Neural progenitor cell (in vitro differentiated cells): ENCODE results near the gene AXIN2. TPM values are rescaled to one million over a fixed set of nuclear protein-coding genes. Genes with fewer than 3 reads are reported as not detected.

Experiments
- DNase-seq: peaks from one replicate; pipeline ENCODE4 v3.0.0-alpha.2; 2016; ENCODE audit warnings: low spot score
- H2AFZ ChIP-seq: fragments of 200-600 bp; sonication (generic); replicated peaks from 2 replicates; pipeline ENCODE4 v1.6.1; 2016; ENCODE audit warnings: antibody characterized with exemption
- H3F3A ChIP-seq: fragments of 200-600 bp; sonication (generic); 2 replicates; pipeline ENCODE4 v1.6.1; 2016; ENCODE audit warnings: antibody characterized with exemption, low read depth
- H3K27ac ChIP-seq: fragments of 200-600 bp; sonication (generic); 2 replicates; pipeline ENCODE4 v1.5.1; 2016; ENCODE audit warnings: mild to moderate bottlenecking
- H3K27me3 ChIP-seq: fragments of 200-600 bp; sonication (generic); 2 replicates; pipeline ENCODE4 v1.6.1; 2016; ENCODE audit warnings: mild to moderate bottlenecking, moderate library complexity
- H3K36me3 ChIP-seq: fragments of 200-600 bp; sonication (generic); 2 replicates; pipeline ENCODE4 v1.5.1; 2016
- H3K4me1 ChIP-seq: fragments of 200-600 bp; sonication (generic); 2 replicates; pipeline ENCODE4 v1.6.1; 2016; ENCODE audit warnings: mixed run types
- H3K4me2 ChIP-seq: fragments of 200-600 bp; sonication (generic); 2 replicates; pipeline ENCODE4 v1.6.1; 2016
- H3K4me3 ChIP-seq: fragments of 200-600 bp; sonication (generic); 2 replicates; pipeline ENCODE4 v1.5.1; 2016
- H3K79me2 ChIP-seq: fragments of 200-600 bp; sonication (generic); 2 replicates; pipeline ENCODE4 v1.6.1; 2016; ENCODE audit warnings: low read depth
- H3K9ac ChIP-seq: fragments of 200-600 bp; sonication (generic); 2 replicates; pipeline ENCODE4 v1.6.1; 2016
- H3K9me3 ChIP-seq: fragments of 200-600 bp; sonication (generic); 2 replicates; pipeline ENCODE4 v1.5.1; 2016; ENCODE audit warnings: low read depth
- H4K20me1 ChIP-seq: fragments of 200-600 bp; sonication (generic); 2 replicates; pipeline ENCODE4 v1.6.1; 2016; ENCODE audit warnings: low read depth
- H3K27ac Mint-ChIP-seq: 3 replicates; pipeline ENCODE4 v1.8.0; 2021; ENCODE audit warnings: mixed read lengths
- H3K27me3 Mint-ChIP-seq: 2 replicates; pipeline ENCODE4 v1.8.0; 2022; ENCODE audit warnings: low read depth, mild to moderate bottlenecking, inconsistent platforms, moderate library complexity, mixed read lengths; ENCODE audit not compliant: insufficient read depth
- H3K36me3 Mint-ChIP-seq: 3 replicates; pipeline ENCODE4 v1.8.0; 2021; ENCODE audit warnings: mixed read lengths
- H3K4me1 Mint-ChIP-seq: 3 replicates; pipeline ENCODE4 v1.8.0; 2021; ENCODE audit warnings: mixed read lengths
- H3K4me3 Mint-ChIP-seq: 3 replicates; pipeline ENCODE4 v1.8.0; 2021; ENCODE audit warnings: mild to moderate bottlenecking, moderate library complexity, mixed read lengths
- H3K9me3 Mint-ChIP-seq: 3 replicates; pipeline ENCODE4 v1.8.0; 2020; ENCODE audit warnings: mixed read lengths
- CTCF ChIP-seq: fragments of 200-600 bp; sonication (generic); IDR thresholded peaks from 2 replicates; pipeline ENCODE4 v1.5.1; 2017; ENCODE audit warnings: antibody characterized with exemption, mild to moderate bottlenecking
- EZH2 ChIP-seq: fragments of 200-600 bp; sonication (generic); IDR thresholded peaks from 2 replicates; pipeline ENCODE4 v1.6.1; 2017; ENCODE audit warnings: antibody characterized with exemption, mild to moderate bottlenecking, moderate library complexity
- EZH2phosphoT487 ChIP-seq: fragments of 200-600 bp; sonication (generic); IDR thresholded peaks from 2 replicates; pipeline ENCODE4 v1.6.1; 2017; ENCODE audit warnings: antibody characterized with exemption
- total RNA-seq: library from RNA; depleted of rRNA; stranded (reverse); fragments of >200 nt; gene quantifications from 2 replicates; pipeline ENCODE4 v1.2.3, GENCODE V29; 2015; ENCODE audit warnings: low replicate concordance

Gene AXIN2
- total RNA-seq, 1 donor from 2014 or later: 22.0 TPM

GRCh38 chr17:65604070-65604469, 42.6 kb upstream of the AXIN2 start:
- Histone ChIP-seq H3K9ac (no peak overlapping the region), H2AFZ (no peak overlapping the region), H3K4me3 (no peak overlapping the region), H3K36me3 (no peaks in the 10 kb centered on the region), H3K9me3 (no peaks in the 10 kb centered on the region), H3F3A (no peaks in the 10 kb centered on the region), H3K27me3 (no peaks in the 10 kb centered on the region), H3K27ac (no peak overlapping the region), H4K20me1 (no peaks in the 10 kb centered on the region), H3K4me1 (peaks cover 22% of the 10 kb centered on the region), H3K79me2 (no peaks in the 10 kb centered on the region), H3K4me2 (no peak overlapping the region)
- DNase-seq: no peak
- Mint-ChIP-seq H3K4me3 (no peak overlapping the region), H3K27ac (peak overlapping the region; percentile 22), H3K27me3 (peaks cover 8% of the 10 kb centered on the region), H3K4me1 (peaks cover 60% of the 10 kb centered on the region), H3K36me3 (peaks cover 17% of the 10 kb centered on the region), H3K9me3 (peaks cover 10% of the 10 kb centered on the region)
- TF ChIP-seq EZH2phosphoT487 (no peak), CTCF (no peak), EZH2 (no peak)

GRCh38 chr17:65601881-65602280, 40.4 kb upstream of the AXIN2 start:
- H3K4me2 ChIP-seq: peak overlapping the region; percentile 25
- H3K9me3 ChIP-seq: no peaks in the 10 kb centered on the region
- peaks cover 22% of the 10 kb centered on the region for H3K4me1 ChIP-seq
- no peak overlapping the region for H2AFZ ChIP-seq
- H4K20me1 ChIP-seq: no peaks in the 10 kb centered on the region
- no peak overlapping the region for H3K27ac ChIP-seq
- H3K79me2 ChIP-seq: no peaks in the 10 kb centered on the region
- peaks cover 65% of the 10 kb centered on the region for H3K4me1 Mint-ChIP-seq
- DNase-seq: no peak
- H3K27me3 Mint-ChIP-seq: peaks cover 5% of the 10 kb centered on the region
- H3K36me3 ChIP-seq: no peaks in the 10 kb centered on the region
- no peak overlapping the region for H3K4me3 ChIP-seq
- H3K9me3 Mint-ChIP-seq: peaks cover 6% of the 10 kb centered on the region
- H3F3A ChIP-seq: no peaks in the 10 kb centered on the region
- H3K36me3 Mint-ChIP-seq: peaks cover 12% of the 10 kb centered on the region
- TF ChIP-seq CTCF (no peak), EZH2 (no peak), EZH2phosphoT487 (no peak)
- no peak overlapping the region for H3K9ac ChIP-seq
- no peaks in the 10 kb centered on the region for H3K27me3 ChIP-seq
- H3K27ac Mint-ChIP-seq: peak overlapping the region; percentile 99
- no peak overlapping the region for H3K4me3 Mint-ChIP-seq

GRCh38 chr17:65601145-65601544, 39.7 kb upstream of the AXIN2 start:
- Mint-ChIP-seq H3K4me3 (no peak overlapping the region), H3K36me3 (peaks cover 11% of the 10 kb centered on the region), H3K27me3 (peaks cover 4% of the 10 kb centered on the region), H3K9me3 (peaks cover 6% of the 10 kb centered on the region), H3K27ac (peak overlapping the region; percentile 99), H3K4me1 (peaks cover 68% of the 10 kb centered on the region)
- no peak overlapping the region for H3K9ac ChIP-seq
- peak overlapping the region; percentile 25 for H3K4me2 ChIP-seq
- H3K27me3 ChIP-seq: no peaks in the 10 kb centered on the region
- no peaks in the 10 kb centered on the region for H3K36me3 ChIP-seq
- H3K27ac ChIP-seq: no peak overlapping the region
- no peaks in the 10 kb centered on the region for H3K79me2 ChIP-seq
- H4K20me1 ChIP-seq: no peaks in the 10 kb centered on the region
- H3K4me1 ChIP-seq: peaks cover 22% of the 10 kb centered on the region
- no peak for TF ChIP-seq EZH2
- TF ChIP-seq CTCF: no peak
- no peak for TF ChIP-seq EZH2phosphoT487
- H3F3A ChIP-seq: no peaks in the 10 kb centered on the region
- no peak overlapping the region for H2AFZ ChIP-seq
- no peaks in the 10 kb centered on the region for H3K9me3 ChIP-seq
- DNase-seq: peak; percentile 44
- H3K4me3 ChIP-seq: no peak overlapping the region
